Measurements from ENCODE around the gene ATF7IP.

ATF7IP gene

GRCh38 chr12:14505626-14506596 lies 140.4 kb downstream of the ATF7IP start:
- DNase-seq (ENCODE audit: low spot score): no peak

GRCh38 chr12:14510574-14510973 lies 145.1 kb downstream of the ATF7IP start:
- DNase-seq (ENCODE audit: low spot score): no peak

GRCh38 chr12:14514154-14514842 lies 148.8 kb downstream of the ATF7IP start:
- DNase-seq (ENCODE audit: low spot score): no peak

- DNase-seq (ENCODE audit: low spot score): no peak
Measured at GRCh38 chr12:14514946-14515345, 149.5 kb downstream of the ATF7IP start.

- DNase-seq (ENCODE audit: low spot score): no peak
Measured at GRCh38 chr12:14521822-14522221, 156.3 kb downstream of the ATF7IP start.

- DNase-seq (ENCODE audit: low spot score): no peak
Measured at GRCh38 chr12:14525964-14526363, 160.5 kb downstream of the ATF7IP start.

GRCh38 chr12:14532152-14532551 lies 166.7 kb downstream of the ATF7IP start:
- DNase-seq (ENCODE audit: low spot score): no peak

- no peak for DNase-seq (ENCODE audit: low spot score)
Measured at GRCh38 chr12:14537088-14537487, 171.6 kb downstream of the ATF7IP start.

- DNase-seq (ENCODE audit: low spot score): no peak
Measured at GRCh38 chr12:14540801-14541462, 175.4 kb downstream of the ATF7IP start.

GRCh38 chr12:14545144-14546124 lies 180.0 kb downstream of the ATF7IP start:
- no peak for DNase-seq (ENCODE audit: low spot score)

- DNase-seq (ENCODE audit: low spot score): no peak
Measured at GRCh38 chr12:14547571-14547970, 182.1 kb downstream of the ATF7IP start.

- no peak for DNase-seq (ENCODE audit: low spot score)
Measured at GRCh38 chr12:14548609-14549008, 183.1 kb downstream of the ATF7IP start.

Data from cerebellar cortex (tissue), 1 donor.